Subcutaneous abdominal adipose tissue (tissue), 5 donors: ENCODE measurements around the gene MLXIP.
"Not testable (repeated sequence)": the region's sequence is repeated elsewhere in the genome, so short reads cannot be mapped to it uniquely, and the experiment has no call there.

ENCODE experiments used
- H3K27ac ChIP-seq: one replicate; pipeline ENCODE4 v1.7.0; 2013; ENCODE audit warnings: low read depth, mild to moderate bottlenecking, inconsistent platforms, low read length, moderate library complexity
- H3K27me3 ChIP-seq, 5 donors: one replicate each; pipeline ENCODE4 v1.7.0; 2013; ENCODE audit warnings: low read length in 5 of 5, inconsistent platforms in 1 of 5; ENCODE audit not compliant: control insufficient read depth in 5 of 5, insufficient read depth in 4 of 5
- H3K36me3 ChIP-seq, 5 donors: one replicate each; pipeline ENCODE4 v1.7.0; 2013; ENCODE audit warnings: low read length in 5 of 5; ENCODE audit not compliant: control insufficient read depth in 5 of 5, insufficient read depth in 5 of 5
- H3K4me1 ChIP-seq, 5 donors: one replicate each; pipeline ENCODE4 v1.7.0; 2013; ENCODE audit warnings: low read length in 5 of 5, mild to moderate bottlenecking in 3 of 5, moderate library complexity in 1 of 5; ENCODE audit not compliant: control insufficient read depth in 5 of 5, insufficient read depth in 5 of 5
- H3K4me3 ChIP-seq, 5 donors: one replicate each; pipeline ENCODE4 v1.7.0; 2013; ENCODE audit warnings: low read length in 5 of 5, low read depth in 1 of 5
- H3K9ac ChIP-seq, 5 donors: one replicate each; pipeline ENCODE4 v1.7.0; 2013; ENCODE audit warnings: low read length in 5 of 5, mild to moderate bottlenecking in 4 of 5, moderate library complexity in 3 of 5
- H3K9me3 ChIP-seq, 5 donors: one replicate each; pipeline ENCODE4 v1.7.0; 2013; ENCODE audit warnings: low read length in 5 of 5; ENCODE audit not compliant: control insufficient read depth in 5 of 5
- donor health status: healthy.
- donor health status: healthy.
- donor health status: healthy.
- donor health status: healthy.
- donor health status: healthy.

The MLXIP gene

DNA sequence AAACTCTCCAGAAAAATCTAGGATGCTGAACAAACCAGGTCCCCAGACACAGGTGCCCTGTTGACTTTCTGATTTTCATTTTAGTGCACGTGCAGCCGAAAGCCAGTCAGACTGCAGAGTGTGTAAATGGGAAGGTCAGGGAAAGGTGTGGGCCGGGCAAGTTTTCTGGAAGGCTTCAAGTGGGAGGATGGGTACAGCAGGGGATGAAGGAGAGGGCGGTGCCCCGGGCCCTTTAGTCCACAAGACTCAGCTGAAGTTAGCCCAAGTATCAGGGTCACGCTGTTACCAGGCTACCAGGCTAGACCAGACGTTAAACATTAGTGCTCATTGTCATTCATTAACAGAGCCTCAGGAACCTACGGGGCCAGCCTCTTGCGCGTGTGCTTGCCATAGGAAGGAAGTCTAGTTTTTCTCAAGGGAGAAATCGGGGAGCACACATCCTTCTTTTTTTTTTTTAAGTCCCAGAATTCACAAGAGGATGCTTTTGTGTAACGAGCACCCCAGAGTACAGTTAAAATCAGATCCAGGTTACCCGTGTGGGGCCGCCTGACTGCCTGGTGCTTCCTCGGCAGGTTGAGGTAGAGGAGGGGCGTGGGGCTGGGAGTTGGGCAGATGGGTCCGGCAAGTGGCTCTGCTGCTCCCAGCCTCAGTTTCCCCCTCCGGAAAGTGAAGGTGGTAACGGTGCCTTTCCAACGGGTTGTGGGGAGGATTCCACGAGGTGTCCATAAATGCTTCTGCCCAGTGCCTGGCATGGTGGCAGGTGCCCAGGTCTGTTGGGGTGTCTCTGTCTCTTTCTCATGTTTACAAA is 37.8 kb upstream of the MLXIP start:
- H3K9ac ChIP-seq, result no peak overlapping the region
- peaks cover 0 to 27% (median 10%) of the 10 kb centered on the region in 5 donors for H3K36me3 ChIP-seq
- H3K27me3 ChIP-seq, result no peaks in the 10 kb centered on the region
- no peaks in the 10 kb centered on the region for H3K9me3 ChIP-seq
- H3K27ac ChIP-seq, result no peak overlapping the region
- H3K4me1 ChIP-seq, result no peaks in the 10 kb centered on the region
- H3K4me3 ChIP-seq, result no peak overlapping the region

DNA sequence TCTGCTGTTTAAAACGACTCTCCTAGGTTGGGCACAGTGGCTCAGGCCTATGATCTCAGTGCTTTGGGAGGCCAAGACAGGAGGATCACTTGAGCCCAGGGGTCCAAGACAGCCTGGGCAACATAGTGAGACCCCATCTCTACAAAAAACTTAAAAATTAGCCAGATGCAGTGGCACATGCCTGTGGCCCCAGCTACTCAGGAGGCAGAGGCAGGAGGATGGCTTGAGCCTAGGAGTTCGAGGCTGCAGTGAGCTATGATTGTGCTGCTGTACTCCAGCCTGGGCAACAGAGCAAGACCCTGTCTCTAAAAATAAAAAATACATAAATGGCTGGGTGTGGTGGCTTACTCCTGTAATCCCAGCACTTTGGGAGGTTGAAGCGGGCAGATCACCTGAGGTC is 37.1 kb upstream of the MLXIP start:
- not testable (repeated sequence) for H3K9me3 ChIP-seq, H3K4me1 ChIP-seq, H3K9ac ChIP-seq, H3K4me3 ChIP-seq, H3K27me3 ChIP-seq, H3K27ac ChIP-seq
- H3K36me3 ChIP-seq, result peaks cover 0 to 28% (median 12%) of the 10 kb centered on the region in 5 donors

DNA sequence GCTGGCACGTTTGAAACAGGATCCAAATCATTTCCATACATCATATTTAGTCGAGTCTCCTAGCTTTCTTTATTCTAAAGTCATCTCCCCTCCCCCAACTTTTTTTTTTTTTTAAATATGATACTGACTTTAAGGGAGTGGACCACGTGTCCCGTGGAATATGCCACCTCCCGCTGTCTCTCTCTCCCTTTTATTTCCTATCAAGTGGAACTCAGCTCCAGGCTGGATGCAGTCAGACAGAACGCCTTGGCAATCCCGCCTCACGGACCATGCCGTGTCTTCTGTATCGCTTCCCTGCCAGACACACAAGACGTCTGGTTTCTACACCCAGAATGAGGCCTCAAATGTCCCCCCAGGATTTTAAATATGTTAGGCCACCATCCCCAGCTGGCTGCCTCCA is 35.6 kb upstream of the MLXIP start:
- Histone ChIP-seq H3K4me1 (no peaks in the 10 kb centered on the region), H3K9ac (no peak overlapping the region), H3K9me3 (no peaks in the 10 kb centered on the region), H3K27ac (no peak overlapping the region), H3K27me3 (no peaks in the 10 kb centered on the region), H3K36me3 (peaks cover 0 to 24% (median 12%) of the 10 kb centered on the region in 5 donors), H3K4me3 (no peak overlapping the region)

DNA sequence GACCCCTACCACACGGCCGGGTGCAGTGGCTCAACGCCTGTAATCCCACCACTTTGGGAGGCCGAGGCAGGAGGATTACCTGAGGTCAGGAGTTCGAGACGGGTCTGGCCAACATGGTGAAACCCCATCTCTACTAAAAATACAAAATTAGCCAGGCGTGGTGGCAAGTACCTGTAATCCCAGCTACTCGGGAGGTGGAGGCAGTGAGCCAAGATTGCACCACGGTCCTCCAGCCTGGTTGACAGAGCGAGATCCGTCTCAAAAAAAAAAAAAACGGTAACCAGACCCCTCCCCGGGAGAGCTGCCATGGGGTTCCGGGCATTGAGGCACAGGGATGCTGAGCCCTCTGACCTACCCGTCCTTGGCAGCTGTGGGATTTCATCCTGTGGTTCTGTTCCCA is 35.1 kb upstream of the MLXIP start:
- Histone ChIP-seq H3K36me3 (peaks cover 0 to 24% (median 12%) of the 10 kb centered on the region in 5 donors), H3K9ac (no peak overlapping the region), H3K4me1 (no peaks in the 10 kb centered on the region), H3K9me3 (no peaks in the 10 kb centered on the region), H3K27ac (no peak overlapping the region), H3K27me3 (no peaks in the 10 kb centered on the region), H3K4me3 (no peak overlapping the region)

DNA sequence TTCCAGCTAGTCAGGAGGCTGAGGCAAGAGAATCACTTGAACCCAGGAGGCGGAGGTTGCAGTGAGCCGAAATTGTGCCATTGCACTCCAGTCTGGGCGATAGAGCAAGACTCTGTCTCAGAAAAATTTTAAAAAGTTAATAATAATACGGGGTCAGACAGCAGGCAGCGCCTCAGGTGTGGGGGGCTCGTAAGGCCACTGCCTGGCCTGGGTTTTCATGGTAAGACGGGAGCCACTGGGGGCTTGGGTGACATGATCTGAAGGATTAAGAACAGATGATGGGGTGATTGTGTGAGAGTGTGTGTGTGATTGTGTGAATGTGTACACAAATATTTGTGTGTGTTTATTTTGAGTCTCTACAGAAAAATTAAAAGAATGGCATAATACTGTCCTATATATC is 33.3 kb upstream of the MLXIP start:
- Histone ChIP-seq H3K9ac (no peak overlapping the region), H3K27me3 (no peaks in the 10 kb centered on the region), H3K27ac (no peak overlapping the region), H3K4me3 (no peak overlapping the region), H3K36me3 (peaks cover 0 to 24% (median 12%) of the 10 kb centered on the region in 5 donors), H3K9me3 (no peaks in the 10 kb centered on the region), H3K4me1 (no peaks in the 10 kb centered on the region)

DNA sequence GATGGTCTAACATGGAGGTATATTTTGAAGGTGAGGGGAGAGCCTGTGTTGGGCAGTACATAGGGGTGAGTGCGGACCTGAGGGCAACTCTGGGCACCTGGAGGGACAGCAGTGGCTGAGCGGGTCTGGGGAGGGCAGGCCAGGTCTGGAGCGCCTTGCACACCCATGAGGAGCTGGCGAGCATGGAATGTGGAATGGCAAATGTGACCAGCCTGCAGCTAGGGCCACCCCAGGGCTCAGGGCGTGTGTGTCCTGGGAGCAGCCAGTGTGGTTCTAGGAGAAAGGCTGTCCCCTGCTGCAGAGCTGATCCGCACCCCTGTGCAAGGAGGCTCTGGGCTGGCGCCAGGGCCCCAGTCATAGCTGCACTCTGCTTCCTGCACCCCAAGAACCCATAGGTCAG is 32.4 kb upstream of the MLXIP start:
- Histone ChIP-seq H3K36me3 (peaks cover 0 to 21% (median 12%) of the 10 kb centered on the region in 5 donors), H3K9me3 (no peaks in the 10 kb centered on the region), H3K4me3 (no peak overlapping the region), H3K9ac (no peak overlapping the region), H3K27me3 (no peaks in the 10 kb centered on the region), H3K27ac (no peak overlapping the region), H3K4me1 (peaks cover 0 to 6% (median 5%) of the 10 kb centered on the region in 5 donors)

DNA sequence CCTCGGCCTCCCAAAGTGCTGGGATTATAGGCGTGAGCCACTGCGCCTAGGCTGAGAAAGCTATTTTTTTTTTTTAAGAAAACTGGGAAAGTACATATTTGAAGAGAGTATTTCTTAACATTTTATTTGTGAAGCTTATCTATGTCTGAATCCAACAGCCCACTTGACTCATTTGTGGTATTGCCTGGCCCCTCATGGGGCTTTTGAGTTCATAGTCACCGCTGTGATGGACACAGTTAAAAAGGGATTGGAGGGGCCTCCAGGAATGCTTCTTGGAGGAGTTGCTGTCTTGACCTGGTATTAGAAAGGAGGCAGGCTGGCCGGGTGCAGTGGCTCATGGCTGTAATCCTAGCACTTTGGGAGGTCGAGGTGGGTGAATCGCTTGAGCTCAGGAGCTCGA is 30.4 kb upstream of the MLXIP start:
- H3K4me1 ChIP-seq, result peaks cover 1 to 11% (median 10%) of the 10 kb centered on the region in 5 donors
- no peak overlapping the region for H3K9ac ChIP-seq
- H3K9me3 ChIP-seq, result no peaks in the 10 kb centered on the region
- no peak overlapping the region for H3K27ac ChIP-seq
- H3K4me3 ChIP-seq, result no peak overlapping the region
- H3K36me3 ChIP-seq, result peaks cover 0 to 20% (median 12%) of the 10 kb centered on the region in 5 donors
- no peaks in the 10 kb centered on the region for H3K27me3 ChIP-seq

DNA sequence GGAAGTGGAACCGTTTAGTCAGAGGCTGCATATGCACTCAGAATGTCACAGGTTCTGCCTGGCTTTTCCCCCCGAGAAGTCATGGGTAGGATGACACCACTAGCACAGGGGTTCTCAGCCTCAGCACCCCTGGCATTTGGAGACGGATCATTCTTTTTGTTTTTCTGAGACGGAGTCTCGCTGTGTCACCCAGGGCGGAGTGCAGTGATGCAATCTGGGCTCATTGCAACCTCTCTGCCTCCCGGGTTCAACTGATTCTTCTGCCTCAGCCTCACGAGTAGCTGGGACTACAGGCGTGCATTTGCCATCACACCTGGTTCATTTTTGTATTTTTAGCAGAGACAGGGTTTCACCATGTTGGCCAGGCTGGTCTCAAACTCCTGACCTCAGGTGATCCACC is 28.7 kb upstream of the MLXIP start:
- H3K27ac ChIP-seq, result no peak overlapping the region
- peaks cover 0 to 11% (median 5%) of the 10 kb centered on the region in 5 donors for H3K36me3 ChIP-seq
- H3K27me3 ChIP-seq, result no peaks in the 10 kb centered on the region
- H3K4me1 ChIP-seq, result peaks cover 1 to 17% (median 13%) of the 10 kb centered on the region in 5 donors
- H3K9ac ChIP-seq, result no peak overlapping the region
- H3K9me3 ChIP-seq, result no peaks in the 10 kb centered on the region
- H3K4me3 ChIP-seq, result no peak overlapping the region

DNA sequence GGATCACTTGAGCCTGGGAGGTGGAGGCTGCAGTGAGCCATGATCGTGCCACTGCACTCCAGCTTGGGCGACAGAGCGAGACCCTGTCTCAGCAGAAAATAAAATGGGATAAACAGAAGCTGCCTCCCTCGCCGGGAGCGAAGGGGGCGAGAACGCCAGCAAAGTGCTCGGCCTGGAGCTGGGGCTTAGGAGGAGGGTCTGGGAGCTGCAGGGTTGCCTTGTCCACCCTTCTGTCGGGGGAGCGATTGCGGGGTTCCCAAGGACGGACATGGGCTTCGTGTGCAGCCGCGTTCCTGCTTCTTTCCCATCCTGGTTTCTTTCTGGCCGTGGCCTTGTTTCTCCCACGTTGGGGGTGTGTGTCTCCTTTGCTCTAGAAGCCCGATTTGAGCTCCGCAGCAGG is 27.9 kb upstream of the MLXIP start:
- Histone ChIP-seq H3K4me1 (peaks cover 1 to 17% (median 13%) of the 10 kb centered on the region in 5 donors), H3K9ac (peak overlapping the region in 1 of 5 donors; percentile 41), H3K36me3 (peaks cover 0 to 14% (median 6%) of the 10 kb centered on the region in 5 donors), H3K9me3 (no peaks in the 10 kb centered on the region), H3K27ac (no peak overlapping the region), H3K27me3 (no peaks in the 10 kb centered on the region), H3K4me3 (no peak overlapping the region)

DNA sequence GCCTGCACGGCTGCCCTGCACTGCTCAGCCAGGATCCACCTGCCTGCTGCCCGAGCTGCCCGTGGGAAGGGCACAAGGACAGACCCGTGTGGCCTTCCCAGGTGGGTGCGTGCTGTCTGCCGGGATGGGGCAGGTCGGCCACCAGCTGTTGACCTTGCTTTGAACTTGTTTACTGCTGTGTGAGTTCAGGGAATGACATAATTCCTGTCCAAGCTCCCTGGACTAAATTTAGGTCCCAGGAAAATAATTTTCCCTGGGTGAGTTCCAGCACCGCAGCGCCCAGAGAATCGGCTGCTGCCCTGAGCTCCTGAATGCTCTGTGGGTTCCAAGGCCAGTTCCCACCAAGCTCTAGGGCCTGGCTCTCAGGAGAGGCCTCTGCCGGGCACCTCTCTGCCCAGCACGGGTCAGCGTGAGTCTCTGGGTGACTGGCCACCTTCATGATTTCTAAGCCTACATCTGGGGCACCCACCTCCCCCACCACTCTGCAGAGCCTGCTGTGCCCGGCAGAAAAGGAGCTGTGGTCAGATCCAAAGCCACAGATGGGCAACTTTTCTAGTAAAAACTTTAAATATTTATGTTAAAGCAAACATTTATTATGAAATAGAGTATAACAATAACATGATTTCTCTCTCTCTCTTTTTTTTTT is 27.2 kb upstream of the MLXIP start:
- H3K27ac ChIP-seq, result no peak overlapping the region
- H3K4me1 ChIP-seq, result peaks cover 1 to 17% (median 13%) of the 10 kb centered on the region in 5 donors
- peaks cover 0 to 12% (median 4%) of the 10 kb centered on the region in 5 donors for H3K36me3 ChIP-seq
- peak overlapping the region in 2 of 5 donors; percentile 41 to 52 for H3K9ac ChIP-seq
- no peak overlapping the region for H3K4me3 ChIP-seq
- H3K27me3 ChIP-seq, result no peaks in the 10 kb centered on the region
- H3K9me3 ChIP-seq, result no peaks in the 10 kb centered on the region
